Measurements from ENCODE around the gene SUGT1. TPM values are rescaled to one million over a fixed set of nuclear protein-coding genes. Genes with fewer than 3 reads are reported as not detected.

SUGT1 gene
- total RNA-seq, 2 experiments from 2014 or later, result 32.1 to 59.0 TPM

- ChIA-PET CTCF (ENCODE audit: unreplicated experiment) (no interaction called here), POLR2A (no interaction called here)
- no peaks in the 10 kb centered on the region for H3K79me2 ChIP-seq (ENCODE audit: insufficient read depth, low read depth, low read length)
- no peak overlapping the region for H3K27ac ChIP-seq (ENCODE audit: low read depth, low read length, poor library complexity, severe bottlenecking)
- H3K9me2 ChIP-seq (ENCODE audit: insufficient read depth, low read length), result no peaks in the 10 kb centered on the region
- H3K4me3 ChIP-seq (ENCODE audit: low read depth, low read length, poor library complexity, severe bottlenecking), result no peak overlapping the region
- H3K9me3 ChIP-seq (ENCODE audit: low read length), result no peaks in the 10 kb centered on the region
- H3K4me1 ChIP-seq (ENCODE audit: insufficient read depth, low read length, poor library complexity, severe bottlenecking), result no peaks in the 10 kb centered on the region
- no TSS peak for BruUV-seq (replicated peaks)
- intact Hi-C loops (cut with micrococcal nuclease; ENCODE audit: unreplicated experiment), result no loop called here
- TF ChIP-seq CTCF (conservative IDR thresholded peaks at IDR 0.05; ENCODE audit: low read length) (no peak), EZH2phosphoT487 (IDR thresholded peaks at IDR 0.05; ENCODE audit: borderline replicate concordance, low read depth, low read length) (no peak)
- H3K4me2 ChIP-seq (ENCODE audit: low read length), result no peak overlapping the region
- DNase-seq (ENCODE audit: low spot score), result no peak
- H2AFZ ChIP-seq (ENCODE audit: low read length), result no peak overlapping the region
- H3K36me3 ChIP-seq (ENCODE audit: insufficient read depth, low read length), result peaks cover 9% of the 10 kb centered on the region
- H4K20me1 ChIP-seq (ENCODE audit: insufficient read depth, low read length), result no peaks in the 10 kb centered on the region
Observed at GRCh38 chr13:52695856-52696255, 43.2 kb downstream of the SUGT1 start.

GRCh38 chr13:52696566-52696965 lies 43.9 kb downstream of the SUGT1 start:
- Histone ChIP-seq H2AFZ (ENCODE audit: low read length) (no peak overlapping the region), H3K4me3 (ENCODE audit: low read depth, low read length, poor library complexity, severe bottlenecking) (no peak overlapping the region), H3K9me3 (ENCODE audit: low read length) (no peaks in the 10 kb centered on the region), H3K4me2 (ENCODE audit: low read length) (no peak overlapping the region), H3K27ac (ENCODE audit: low read depth, low read length, poor library complexity, severe bottlenecking) (no peak overlapping the region), H3K4me1 (ENCODE audit: insufficient read depth, low read length, poor library complexity, severe bottlenecking) (no peaks in the 10 kb centered on the region), H3K9me2 (ENCODE audit: insufficient read depth, low read length) (no peaks in the 10 kb centered on the region), H4K20me1 (ENCODE audit: insufficient read depth, low read length) (no peaks in the 10 kb centered on the region), H3K36me3 (ENCODE audit: insufficient read depth, low read length) (peaks cover 3% of the 10 kb centered on the region; the same call in 1 of the 2 replicates), H3K79me2 (ENCODE audit: insufficient read depth, low read depth, low read length) (no peaks in the 10 kb centered on the region)
- no TSS peak for BruUV-seq (replicated peaks)
- POLR2A ChIA-PET, result no interaction called here
- TF ChIP-seq EZH2phosphoT487 (IDR thresholded peaks at IDR 0.05; ENCODE audit: borderline replicate concordance, low read depth, low read length) (no peak), CTCF (conservative IDR thresholded peaks at IDR 0.05; ENCODE audit: low read length) (no peak)
- DNase-seq (ENCODE audit: low spot score), result no peak
- intact Hi-C loops (cut with micrococcal nuclease; ENCODE audit: unreplicated experiment), result no loop called here
- CTCF ChIA-PET (ENCODE audit: unreplicated experiment), result no interaction called here

GRCh38 chr13:52701728-52702465 lies 49.3 kb downstream of the SUGT1 start:
- CTCF ChIA-PET (ENCODE audit: unreplicated experiment), result no interaction called here
- no peaks in the 10 kb centered on the region for H3K9me3 ChIP-seq (ENCODE audit: low read length)
- no peaks in the 10 kb centered on the region for H3K79me2 ChIP-seq (ENCODE audit: insufficient read depth, low read depth, low read length)
- no peak overlapping the region for H3K4me2 ChIP-seq (ENCODE audit: low read length)
- H3K4me3 ChIP-seq (ENCODE audit: low read depth, low read length, poor library complexity, severe bottlenecking), result no peak overlapping the region
- H2AFZ ChIP-seq (ENCODE audit: low read length), result no peak overlapping the region
- no peaks in the 10 kb centered on the region for H3K9me2 ChIP-seq (ENCODE audit: insufficient read depth, low read length)
- no TSS peak for BruUV-seq (replicated peaks)
- DNase-seq (ENCODE audit: low spot score), result no peak
- POLR2A ChIA-PET, result interaction anchor here (0.6 kb wide), 1 partner anchor 29 kb away, joined by 3 read pairs; no protein-coding TSS in a partner anchor
- intact Hi-C loops (cut with micrococcal nuclease; ENCODE audit: unreplicated experiment), result no loop called here
- H3K27ac ChIP-seq (ENCODE audit: low read depth, low read length, poor library complexity, severe bottlenecking), result no peak overlapping the region
- no peaks in the 10 kb centered on the region for H4K20me1 ChIP-seq (ENCODE audit: insufficient read depth, low read length)
- no peaks in the 10 kb centered on the region for H3K36me3 ChIP-seq (ENCODE audit: insufficient read depth, low read length)
- no peaks in the 10 kb centered on the region for H3K4me1 ChIP-seq (ENCODE audit: insufficient read depth, low read length, poor library complexity, severe bottlenecking)
- TF ChIP-seq EZH2phosphoT487 (IDR thresholded peaks at IDR 0.05; ENCODE audit: borderline replicate concordance, low read depth, low read length), result no peak
- TF ChIP-seq CTCF (conservative IDR thresholded peaks at IDR 0.05; ENCODE audit: low read length), result no peak

Data from OCI-LY7 (cell line).